ENCODE measurements around the gene PMEPA1.

PMEPA1 gene

GRCh38 chr20:57672164-57672563 is 37.7 kb downstream of the PMEPA1 start:
- no peak for DNase-seq

- DNase-seq = no peak
Measured at GRCh38 chr20:57671662-57672061, 38.2 kb downstream of the PMEPA1 start.

- DNase-seq = no peak
Measured at GRCh38 chr20:57671072-57671391, 38.8 kb downstream of the PMEPA1 start.

GRCh38 chr20:57670288-57671071 is 39.3 kb downstream of the PMEPA1 start:
- DNase-seq = no peak

- DNase-seq = no peak
Measured at GRCh38 chr20:57669632-57670031, 40.2 kb downstream of the PMEPA1 start.

GRCh38 chr20:57667924-57668782 is 41.7 kb downstream of the PMEPA1 start:
- DNase-seq = no peak

- DNase-seq = no peak
Measured at GRCh38 chr20:57667388-57667787, 42.4 kb downstream of the PMEPA1 start.

- no peak for DNase-seq
Measured at GRCh38 chr20:57666834-57667157, 43.0 kb downstream of the PMEPA1 start.

GRCh38 chr20:57666106-57666833 is 43.5 kb downstream of the PMEPA1 start:
- DNase-seq = no peak

- DNase-seq = no peak
Measured at GRCh38 chr20:57665589-57665971, 44.2 kb downstream of the PMEPA1 start.

GRCh38 chr20:57664924-57665588 is 44.8 kb downstream of the PMEPA1 start:
- DNase-seq = no peak

GRCh38 chr20:57664476-57664875 is 45.3 kb downstream of the PMEPA1 start:
- no peak for DNase-seq

- DNase-seq = no peak
Measured at GRCh38 chr20:57663681-57664451, 45.9 kb downstream of the PMEPA1 start.

GRCh38 chr20:57663241-57663640 is 46.6 kb downstream of the PMEPA1 start:
- no peak for DNase-seq

GRCh38 chr20:57662456-57663240 is 47.2 kb downstream of the PMEPA1 start:
- DNase-seq = no peak

GRCh38 chr20:57661746-57662455 is 47.9 kb downstream of the PMEPA1 start:
- DNase-seq = no peak

GRCh38 chr20:57660922-57661745 is 48.7 kb downstream of the PMEPA1 start:
- no peak for DNase-seq

GRCh38 chr20:57660181-57660921 is 49.5 kb downstream of the PMEPA1 start:
- no peak for DNase-seq

GRCh38 chr20:57659517-57660180 is 50.2 kb downstream of the PMEPA1 start:
- no peak for DNase-seq

All from activated CD4-positive, alpha-beta T cell treated with anti-CD3 and anti-CD28 coated beads, Interleukin-2, Interleukin-6, amounts not matched to agents 100 ng/mL and 50 ng/mL, durations not matched to agents 16 hours and 8 hours (primary cell).